ENCODE data around the gene GRIN3B.

The GRIN3B gene

DNA sequence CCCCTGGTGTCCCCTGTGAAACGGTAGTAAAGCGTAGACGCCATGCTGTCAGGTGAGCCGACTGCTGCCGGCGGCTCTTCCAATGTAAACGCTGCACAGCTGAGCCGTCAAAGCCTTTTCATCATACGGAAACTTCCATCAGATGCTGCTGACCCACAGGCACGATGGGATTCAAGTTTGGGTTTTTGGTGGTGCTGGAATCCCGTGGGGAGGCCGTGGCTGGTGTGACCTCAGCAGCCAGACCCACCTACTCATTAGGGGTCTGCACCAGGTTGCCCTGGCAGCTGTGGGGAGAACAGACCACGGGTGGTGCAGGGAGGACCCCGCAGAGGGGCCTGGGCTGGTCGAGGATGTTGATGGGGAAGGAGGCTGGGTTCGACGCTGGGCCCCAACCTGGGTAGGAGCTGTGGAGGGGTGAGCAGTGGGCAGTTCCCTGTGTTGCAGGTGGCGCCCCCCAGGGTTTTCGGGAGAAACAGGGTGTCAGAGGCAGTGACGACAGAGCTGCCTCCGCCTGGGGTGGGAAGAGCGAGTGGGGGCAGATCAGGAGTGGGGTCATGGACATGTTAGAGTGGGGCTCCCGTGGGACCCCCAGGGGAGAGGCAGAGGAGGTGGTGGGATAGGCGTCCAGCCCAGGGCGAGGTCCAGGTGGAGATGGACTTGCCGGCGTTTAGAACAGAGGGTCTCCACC lies 6.6 kb downstream of the GRIN3B start:
- no peak for DNase-seq (ENCODE audit: low read depth in 4 of 4, low spot score in 1 of 4)

GRCh38 chr19:1007399-1008251 lies 7.4 kb downstream of the GRIN3B start:
- DNase-seq (ENCODE audit: low read depth in 4 of 4, low spot score in 1 of 4) = no peak

DNA sequence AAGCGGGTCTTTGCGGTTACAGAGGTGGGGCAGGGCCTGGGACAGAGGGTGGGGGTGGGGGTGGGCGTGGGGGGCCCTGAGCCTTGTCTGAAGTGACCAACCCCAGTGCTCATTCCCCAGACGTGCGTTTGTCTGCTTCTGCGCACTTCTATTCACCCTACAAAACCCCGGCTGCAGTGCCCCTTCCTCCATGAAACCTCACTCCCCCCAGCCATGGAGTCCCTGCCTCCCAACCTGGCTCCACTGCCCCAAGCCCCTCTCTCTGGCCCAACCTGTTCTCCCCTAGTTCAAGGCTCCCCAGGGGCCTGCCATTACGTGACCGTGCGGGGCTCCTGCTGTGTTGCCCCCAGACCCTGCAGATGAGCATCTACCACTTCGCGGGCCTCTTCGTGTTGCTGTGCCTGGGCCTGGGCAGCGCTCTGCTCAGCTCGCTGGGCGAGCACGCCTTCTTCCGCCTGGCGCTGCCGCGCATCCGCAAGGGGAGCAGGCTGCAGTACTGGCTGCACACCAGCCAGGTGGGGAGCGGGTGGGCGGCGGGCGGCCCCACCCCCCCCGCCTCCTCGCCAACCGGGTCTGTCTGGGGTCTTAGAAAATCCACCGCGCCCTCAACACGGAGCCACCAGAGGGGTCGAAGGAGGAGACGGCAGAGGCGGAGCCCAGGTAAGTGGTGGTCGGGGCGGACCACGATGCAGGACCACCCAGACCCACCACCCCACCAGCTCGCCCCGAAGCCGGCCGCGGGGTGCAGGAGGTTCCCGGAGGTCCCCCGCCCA lies 8.2 kb downstream of the GRIN3B start:
- no peak for DNase-seq (ENCODE audit: low read depth in 4 of 4, low spot score in 1 of 4)

DNA sequence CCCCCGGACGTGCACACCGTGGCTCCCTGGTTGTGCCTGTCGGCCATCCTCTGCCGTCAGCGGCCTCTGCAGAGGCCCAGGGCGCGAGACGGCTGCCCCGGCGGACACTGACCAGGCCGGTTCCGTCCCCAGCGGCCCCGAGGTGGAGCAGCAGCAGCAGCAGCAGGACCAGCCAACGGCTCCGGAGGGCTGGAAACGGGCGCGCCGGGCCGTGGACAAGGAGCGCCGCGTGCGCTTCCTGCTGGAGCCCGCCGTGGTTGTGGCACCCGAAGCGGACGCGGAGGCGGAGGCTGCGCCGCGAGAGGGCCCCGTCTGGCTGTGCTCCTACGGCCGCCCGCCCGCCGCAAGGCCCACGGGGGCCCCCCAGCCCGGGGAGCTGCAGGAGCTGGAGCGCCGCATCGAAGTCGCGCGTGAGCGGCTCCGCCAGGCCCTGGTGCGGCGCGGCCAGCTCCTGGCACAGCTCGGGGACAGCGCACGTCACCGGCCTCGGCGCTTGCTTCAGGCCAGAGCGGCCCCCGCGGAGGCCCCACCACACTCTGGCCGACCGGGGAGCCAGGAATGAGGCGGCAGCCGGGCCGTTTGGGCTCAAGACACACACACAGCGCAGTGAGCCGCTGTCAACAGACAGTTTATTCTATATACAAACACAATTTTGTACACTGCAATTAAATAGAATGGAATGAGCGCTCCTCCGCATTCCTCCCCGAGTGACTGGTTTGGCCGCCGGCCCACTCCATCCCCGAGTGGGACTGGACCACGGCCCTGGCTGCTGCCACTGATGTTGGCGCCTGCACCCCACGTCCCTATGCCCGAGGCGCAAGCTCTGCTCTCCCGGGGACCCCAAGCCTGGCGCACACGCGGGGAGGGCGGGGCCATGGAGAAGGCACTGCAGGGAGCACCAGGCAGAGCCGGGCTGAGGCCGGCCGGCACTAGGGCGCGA lies 9.1 kb downstream of the GRIN3B start:
- no peak for DNase-seq (ENCODE audit: low read depth in 4 of 4, low spot score in 1 of 4)

DNA sequence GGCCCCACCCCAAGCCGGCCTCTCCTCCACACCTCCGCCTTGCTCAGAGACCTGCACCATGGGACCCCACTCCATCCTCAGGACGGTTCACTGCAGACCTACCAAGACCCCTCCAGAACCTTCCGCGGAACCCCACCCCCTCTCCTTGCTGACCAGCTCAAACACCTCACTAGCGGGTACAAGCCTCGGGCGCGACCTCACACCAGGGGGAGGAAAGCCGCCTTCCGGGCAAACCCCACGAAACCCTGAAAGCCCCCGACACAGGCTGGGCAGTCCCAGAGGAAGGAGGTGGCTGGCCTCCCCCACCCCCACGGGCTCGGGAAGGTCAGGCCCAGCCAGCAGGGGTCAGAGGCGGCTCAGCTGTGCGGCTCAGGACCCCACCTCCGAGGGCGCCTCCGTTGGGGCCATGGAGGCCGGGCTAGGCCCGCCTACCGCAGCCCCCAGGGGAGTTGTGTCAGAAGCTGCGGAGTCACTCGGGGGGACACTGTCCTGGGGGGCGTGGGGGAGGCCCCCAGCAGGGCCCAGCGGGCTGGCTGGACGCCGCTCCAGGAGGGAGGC lies 9.8 kb downstream of the GRIN3B start:
- DNase-seq (ENCODE audit: low read depth in 4 of 4, low spot score in 1 of 4) = no peak

GRCh38 chr19:1010586-1011510 lies 10.6 kb downstream of the GRIN3B start:
- DNase-seq (ENCODE audit: low read depth in 4 of 4, low spot score in 1 of 4) = no peak

- DNase-seq (ENCODE audit: low read depth in 4 of 4, low spot score in 1 of 4) = no peak
These were observed 11.7 kb downstream of the GRIN3B start for GRCh38 chr19:1011831-1012333.

DNA sequence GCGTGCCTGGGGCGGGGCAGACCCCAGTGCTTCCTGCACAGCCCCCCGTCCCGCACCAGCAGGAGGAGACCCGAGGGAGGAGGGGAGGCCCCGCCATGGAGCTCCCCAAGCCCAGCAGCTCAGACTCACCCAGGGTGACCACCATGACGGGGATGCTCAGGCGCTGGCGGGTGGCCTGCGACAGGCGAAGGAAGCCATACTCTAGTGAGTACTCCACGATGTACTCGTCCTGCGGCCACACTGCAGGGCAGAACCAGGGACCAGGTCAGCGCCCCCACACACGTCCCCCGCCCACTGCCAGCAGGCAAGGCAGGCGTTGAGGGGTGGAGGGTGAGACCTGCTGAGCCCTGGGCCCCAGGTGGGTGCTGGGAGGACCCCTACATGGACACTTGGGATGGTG lies 12.1 kb downstream of the GRIN3B start:
- DNase-seq (ENCODE audit: low read depth in 4 of 4, low spot score in 1 of 4) = no peak

DNA sequence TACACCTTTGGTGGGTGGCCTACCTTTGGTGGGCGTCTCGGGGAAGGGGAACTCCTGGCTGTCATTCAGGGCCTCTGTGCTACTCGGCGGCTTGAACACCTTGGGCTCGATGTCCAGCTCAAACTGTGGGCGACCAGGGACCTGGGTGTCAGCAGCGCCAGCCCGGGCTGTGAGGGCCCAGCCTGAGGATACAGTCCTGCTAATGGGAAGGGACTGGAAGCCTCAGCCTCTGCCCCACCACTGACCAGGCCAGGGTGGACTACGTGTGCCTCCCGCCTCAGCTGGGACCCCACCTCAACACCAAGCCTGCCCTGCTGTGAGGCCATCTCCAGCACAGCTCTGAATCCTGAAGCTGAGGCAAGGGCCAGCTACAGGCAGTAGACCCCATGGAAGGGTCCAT lies 13.0 kb downstream of the GRIN3B start:
- DNase-seq (ENCODE audit: low read depth in 4 of 4, low spot score in 1 of 4) = no peak

- DNase-seq (ENCODE audit: low read depth in 4 of 4, low spot score in 1 of 4) = no peak
These were observed 14.2 kb downstream of the GRIN3B start for GRCh38 chr19:1014161-1015060.

- no peak for DNase-seq (ENCODE audit: low read depth in 4 of 4, low spot score in 1 of 4)
These were observed 15.0 kb downstream of the GRIN3B start for GRCh38 chr19:1015061-1015781.

DNA sequence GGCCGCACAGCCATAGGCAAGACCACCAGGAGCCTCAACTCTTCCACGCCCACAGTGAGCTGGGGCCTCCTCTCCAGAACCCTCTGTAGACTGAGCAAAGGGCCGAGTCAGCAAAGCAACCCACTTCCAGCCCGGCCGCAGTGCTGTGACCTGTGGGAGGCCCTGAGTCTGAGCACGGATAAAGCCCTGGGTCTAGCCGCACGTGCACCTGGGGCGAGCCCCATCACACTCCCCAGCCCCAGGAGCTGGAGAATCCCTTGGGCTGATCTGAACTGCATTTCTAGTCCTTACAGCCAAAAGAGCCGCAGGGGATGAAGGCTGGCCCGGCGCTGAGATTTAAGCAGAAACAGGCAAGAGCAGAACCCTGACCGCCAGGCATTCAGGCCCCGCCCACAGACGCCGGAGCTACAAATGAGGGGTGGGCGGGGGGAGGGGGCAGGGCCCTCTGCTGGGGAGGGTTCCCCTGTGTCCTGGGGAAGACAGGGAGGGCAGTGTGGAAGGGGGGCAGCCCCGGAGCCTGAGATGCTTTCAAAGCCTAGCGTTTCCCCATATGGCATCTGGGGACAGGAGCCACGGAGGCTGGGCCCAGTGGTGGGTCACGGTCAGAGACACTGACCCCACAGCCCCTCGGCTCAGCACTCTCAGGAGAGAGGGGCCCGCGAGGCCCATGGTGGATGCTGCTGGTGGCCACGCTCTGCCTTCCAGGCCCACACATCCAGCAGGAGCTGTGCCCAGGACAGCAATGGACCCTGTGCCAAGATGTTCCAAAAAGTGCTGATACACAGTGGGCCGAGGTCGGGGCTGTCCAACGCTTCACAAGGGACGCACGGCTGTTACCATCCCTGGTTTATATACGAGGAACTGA lies 15.8 kb downstream of the GRIN3B start:
- DNase-seq (ENCODE audit: low read depth in 4 of 4, low spot score in 1 of 4) = no peak

DNA sequence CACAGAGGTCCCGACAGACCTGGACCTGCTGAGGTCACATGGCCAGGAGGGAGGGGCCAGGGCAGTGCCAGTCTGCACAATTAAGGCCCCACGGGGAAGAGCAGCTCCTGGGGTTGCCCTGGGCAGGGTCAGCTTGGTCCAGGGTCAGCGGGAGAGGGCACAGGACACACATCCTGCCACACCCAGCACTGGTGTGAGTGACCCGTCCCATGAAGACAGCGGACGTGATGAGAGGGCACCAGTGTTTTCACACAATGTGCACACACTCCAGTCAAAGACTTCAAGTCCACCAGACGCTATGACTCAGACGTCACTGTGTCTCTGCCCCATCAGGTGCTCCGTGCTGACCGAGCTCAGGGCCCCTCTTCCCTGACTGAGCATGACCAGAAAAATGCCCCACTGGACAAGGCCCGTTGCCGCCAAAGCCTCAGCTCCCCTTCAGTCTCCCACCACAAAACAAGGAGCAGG lies 16.5 kb downstream of the GRIN3B start:
- DNase-seq (ENCODE audit: low read depth in 4 of 4, low spot score in 1 of 4) = no peak

DNA sequence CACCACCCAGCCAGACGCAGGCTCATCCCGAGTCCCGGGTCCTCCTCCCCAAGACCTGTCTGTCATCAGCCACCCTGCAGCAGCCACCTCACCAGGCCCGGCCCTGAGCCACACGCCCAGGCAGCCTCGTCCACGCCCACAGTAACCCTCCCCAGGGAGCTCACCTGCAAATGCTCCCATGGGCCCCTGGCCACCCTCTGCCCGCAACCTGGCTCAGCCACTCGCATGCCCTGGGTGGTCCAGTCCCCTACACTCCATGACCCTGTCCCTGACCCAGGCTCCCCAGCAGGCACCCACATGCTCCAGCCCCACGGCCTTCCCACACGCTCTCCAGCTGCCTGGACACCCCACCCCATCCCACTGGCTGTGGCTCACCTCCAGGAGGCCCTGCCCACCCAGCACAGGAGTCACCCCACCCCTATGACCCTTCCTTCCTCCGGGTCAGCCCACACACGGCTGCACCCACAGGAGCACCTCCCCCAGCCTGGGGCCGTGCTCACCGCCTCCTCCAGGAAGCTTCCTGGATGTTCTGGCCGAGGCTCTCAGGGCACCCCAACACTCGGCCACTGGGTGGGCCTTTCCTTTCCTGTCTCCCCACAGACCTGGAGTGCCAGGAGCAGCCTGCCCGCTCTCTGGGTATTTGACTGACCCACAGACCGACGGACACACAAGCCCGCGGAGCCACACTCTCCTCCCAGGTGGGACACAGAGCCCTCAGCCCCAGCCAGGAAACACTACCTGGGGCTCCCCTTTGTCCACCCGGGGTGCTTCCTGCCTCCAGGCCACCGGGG lies 17.1 kb downstream of the GRIN3B start:
- DNase-seq (ENCODE audit: low read depth in 4 of 4, low spot score in 1 of 4) = no peak

DNA sequence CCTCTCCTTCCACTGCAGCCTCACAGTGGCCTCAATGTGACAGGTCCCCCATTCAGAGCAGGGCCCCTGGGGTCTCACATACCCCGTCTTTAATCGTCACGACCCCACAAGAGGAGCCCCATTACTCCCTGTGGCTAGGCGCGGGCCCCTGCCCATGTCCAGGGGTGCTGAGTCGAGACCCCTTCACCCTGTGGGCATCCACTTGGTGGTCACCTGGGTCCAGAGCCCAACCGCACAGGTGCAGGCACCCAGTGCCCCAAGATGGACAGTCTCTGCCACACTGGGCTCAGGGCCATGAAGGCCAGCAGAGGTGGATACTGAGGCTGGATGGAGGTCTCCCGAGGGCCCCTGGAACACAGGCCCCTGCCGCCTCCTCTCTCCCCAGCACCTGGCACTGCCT lies 17.7 kb downstream of the GRIN3B start:
- no peak for DNase-seq (ENCODE audit: low read depth in 4 of 4, low spot score in 1 of 4)

DNA sequence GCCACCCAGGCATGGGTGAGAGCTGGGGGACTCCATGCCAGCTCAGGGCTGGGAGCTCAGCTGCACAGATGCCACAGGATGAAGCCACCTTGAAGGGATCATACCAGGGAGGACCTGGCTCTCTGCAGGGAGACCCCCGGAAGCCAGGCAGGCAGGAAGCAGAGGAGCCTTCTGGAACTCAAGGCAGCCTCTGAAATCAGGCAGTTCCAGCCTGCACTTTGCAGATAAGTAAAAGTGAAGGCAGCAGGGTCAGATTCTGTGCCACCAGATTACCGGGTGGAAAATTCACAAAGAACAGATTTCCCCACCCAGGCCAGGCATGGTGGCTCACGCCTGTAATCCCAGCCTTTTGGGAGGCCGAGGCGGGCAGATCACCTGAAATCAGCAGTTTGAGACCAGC lies 18.2 kb downstream of the GRIN3B start:
- DNase-seq (ENCODE audit: low read depth in 4 of 4, low spot score in 1 of 4) = no peak

Data from stimulated activated CD4-positive, alpha-beta T cell treated with anti-CD3 and anti-CD28 coated beads, Interleukin-1b, Interleukin-23, amount 100 ng/mL, for 24 hours (primary cell).